Tibial artery (tissue), 4 donors: Measurements from ENCODE around the gene SCAMP3.

Experiments used
- DNase-seq, 2 donors: peaks; one replicate each; pipeline ENCODE4 v3.0.0-alpha.2; 2019
- H3K27ac ChIP-seq, 2 donors: fragments of 200-600 bp; sonication (generic) in 1 of 2; 1 replicate in 1 of 2; 2 replicates in 1 of 2; pipeline ENCODE4 v1.5.1; 2018 to 2019; ENCODE audit warnings: mild to moderate bottlenecking in 1 of 2
- H3K27me3 ChIP-seq, 2 donors: fragments of 200-600 bp; sonication (generic) in 1 of 2; one replicate each; pipeline versions ENCODE4 v1.5.1 to v1.6.0; 2016 to 2019
- H3K36me3 ChIP-seq, 3 donors: fragments of 200-600 bp; sonication (generic) in 2 of 3; one replicate each; pipeline ENCODE4 v1.5.1; 2016 to 2019; ENCODE audit warnings: mild to moderate bottlenecking in 2 of 3
- H3K4me1 ChIP-seq, 4 donors: fragments of 200-600 bp; sonication (generic) in 2 of 4; 1 replicate in 3 of 4; 2 replicates in 1 of 4; pipeline ENCODE4 v1.5.1; 2016 to 2019
- H3K4me3 ChIP-seq, 2 donors: fragments of 200-600 bp; sonication (generic) in 1 of 2; 1 replicate in 1 of 2; 2 replicates in 1 of 2; pipeline ENCODE4 v1.5.1; 2018 to 2019; ENCODE audit warnings: mild to moderate bottlenecking in 2 of 2
- H3K9me3 ChIP-seq, 3 donors: fragments of 200-600 bp; sonication (generic) in 1 of 3; one replicate each; pipeline ENCODE4 v1.5.1; 2016 to 2019
- CTCF ChIP-seq, 2 experiments: fragments of 200-600 bp in 1 of 2; fragments of 450-650 bp in 1 of 2; IDR thresholded peaks; one replicate each; pipeline ENCODE4 v1.5.1; 2017 to 2019; ENCODE audit warnings: antibody characterized with exemption in 2 of 2, mild to moderate bottlenecking in 1 of 2, moderate library complexity in 1 of 2
- intact Hi-C: fragments of 100-400 bp; cut with DNase I; formaldehyde crosslinking; loops from one replicate; pipeline ENCODE4 v1.15.0; 2023; ENCODE audit warnings: low total_unique reads

The SCAMP3 gene

GRCh38 chr1:155297384-155297783 lies 35.2 kb upstream of the SCAMP3 start:
- no peaks in the 10 kb centered on the region for H3K36me3 ChIP-seq
- no peaks in the 10 kb centered on the region for H3K9me3 ChIP-seq
- no peak for TF ChIP-seq CTCF (IDR thresholded peaks at IDR 0.05)
- no peak overlapping the region for H3K4me3 ChIP-seq
- intact Hi-C loops: no loop called here
- H3K4me1 ChIP-seq: peaks cover 0 to 12% (median 6%) of the 10 kb centered on the region in 4 donors
- no peak for DNase-seq
- H3K27me3 ChIP-seq: peaks cover 0 to 34% of the 10 kb centered on the region in 2 donors
- no peak overlapping the region for H3K27ac ChIP-seq

DNA sequence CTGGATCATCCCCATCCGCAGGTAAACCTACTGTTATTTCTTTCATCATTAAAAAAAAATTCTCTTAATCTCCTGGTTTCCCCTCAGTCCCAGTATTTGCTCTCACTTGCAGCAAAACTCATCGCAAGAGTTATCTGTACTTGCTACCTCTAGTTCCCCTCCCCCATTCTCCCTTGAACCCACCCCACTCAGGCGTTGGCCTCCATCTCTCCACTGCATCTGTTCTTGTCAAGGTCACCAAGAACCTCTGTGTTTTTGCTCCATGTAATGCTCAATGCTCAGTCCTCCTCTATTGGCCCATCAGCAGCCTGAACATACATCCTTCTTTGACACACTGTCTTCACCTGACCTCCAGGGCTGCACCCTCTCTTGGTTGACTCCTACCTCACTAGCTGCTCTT lies 34.5 kb upstream of the SCAMP3 start:
- Histone ChIP-seq H3K36me3 (no peaks in the 10 kb centered on the region), H3K27me3 (peaks cover 0 to 34% of the 10 kb centered on the region in 2 donors), H3K27ac (no peak overlapping the region), H3K4me3 (no peak overlapping the region), H3K9me3 (no peaks in the 10 kb centered on the region), H3K4me1 (peaks cover 0 to 12% (median 6%) of the 10 kb centered on the region in 4 donors)
- intact Hi-C loops: no loop called here
- no peak for TF ChIP-seq CTCF (IDR thresholded peaks at IDR 0.05)
- DNase-seq: no peak

GRCh38 chr1:155295942-155296267 lies 33.7 kb upstream of the SCAMP3 start:
- TF ChIP-seq CTCF (IDR thresholded peaks at IDR 0.05): no peak

GRCh38 chr1:155295183-155295941 lies 33.2 kb upstream of the SCAMP3 start:
- H3K27ac ChIP-seq: no peak overlapping the region
- peak overlapping the region in 1 of 2 donors; percentile 12 for H3K4me3 ChIP-seq
- intact Hi-C loops: no loop called here
- H3K4me1 ChIP-seq: peaks cover 0 to 12% (median 6%) of the 10 kb centered on the region in 4 donors
- no peaks in the 10 kb centered on the region for H3K9me3 ChIP-seq
- no peak for TF ChIP-seq CTCF (IDR thresholded peaks at IDR 0.05)
- H3K27me3 ChIP-seq: peaks cover 0 to 37% of the 10 kb centered on the region in 2 donors
- H3K36me3 ChIP-seq: no peaks in the 10 kb centered on the region
- no peak for DNase-seq

More at GRCh38 chr1:155295942-155296267, 33.7 kb upstream of the SCAMP3 start:
- Histone ChIP-seq H3K9me3 (no peaks in the 10 kb centered on the region), H3K27ac (no peak overlapping the region), H3K4me1 (peaks cover 0 to 12% (median 6%) of the 10 kb centered on the region in 4 donors), H3K4me3 (no peak overlapping the region), H3K27me3 (peaks cover 0 to 37% of the 10 kb centered on the region in 2 donors), H3K36me3 (no peaks in the 10 kb centered on the region)
- intact Hi-C loops: no loop called here
- no peak for DNase-seq

DNA sequence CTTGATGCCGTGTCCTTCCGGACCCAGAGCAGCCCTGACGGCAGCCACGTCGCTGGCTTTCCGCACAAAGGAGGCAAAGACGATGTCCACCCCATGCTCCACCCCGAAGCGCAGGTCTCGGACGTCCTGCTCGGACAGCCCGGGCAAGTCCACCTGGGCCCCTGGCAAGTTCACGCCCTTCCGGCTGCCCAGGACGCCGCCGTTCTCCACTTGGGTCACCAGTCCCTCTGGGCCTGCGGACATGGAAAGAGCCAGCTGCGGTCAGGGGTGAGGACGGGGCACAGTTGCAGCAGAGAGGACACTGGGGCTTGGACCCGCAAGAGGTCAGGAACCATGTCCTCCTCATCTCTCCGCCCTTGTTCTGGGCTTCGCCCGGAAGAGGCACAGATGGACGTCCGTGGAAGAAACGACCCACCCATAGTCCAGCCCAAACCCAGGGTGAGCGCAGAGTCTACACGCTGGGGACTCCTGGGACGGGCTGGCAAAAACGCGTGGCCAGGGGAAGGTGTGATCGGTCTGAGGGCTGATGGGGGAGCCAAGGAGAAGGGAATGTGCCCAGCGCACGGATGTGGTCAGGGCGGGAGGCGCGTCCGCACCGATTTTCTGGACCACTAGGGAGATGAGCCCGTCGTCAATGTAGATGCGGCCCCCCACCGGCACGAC lies 32.5 kb upstream of the SCAMP3 start:
- intact Hi-C loops: no loop called here
- no peak for TF ChIP-seq CTCF (IDR thresholded peaks at IDR 0.05)
- H3K27me3 ChIP-seq: peaks cover 0 to 37% of the 10 kb centered on the region in 2 donors
- H3K4me1 ChIP-seq: peaks cover 0 to 12% (median 6%) of the 10 kb centered on the region in 4 donors
- H3K4me3 ChIP-seq: peak overlapping the region in 1 of 2 donors; percentile 12
- no peaks in the 10 kb centered on the region for H3K9me3 ChIP-seq
- H3K36me3 ChIP-seq: no peaks in the 10 kb centered on the region
- no peak overlapping the region for H3K27ac ChIP-seq
- no peak for DNase-seq
